ENCODE results near the gene TOMM5.

The TOMM5 gene

DNA sequence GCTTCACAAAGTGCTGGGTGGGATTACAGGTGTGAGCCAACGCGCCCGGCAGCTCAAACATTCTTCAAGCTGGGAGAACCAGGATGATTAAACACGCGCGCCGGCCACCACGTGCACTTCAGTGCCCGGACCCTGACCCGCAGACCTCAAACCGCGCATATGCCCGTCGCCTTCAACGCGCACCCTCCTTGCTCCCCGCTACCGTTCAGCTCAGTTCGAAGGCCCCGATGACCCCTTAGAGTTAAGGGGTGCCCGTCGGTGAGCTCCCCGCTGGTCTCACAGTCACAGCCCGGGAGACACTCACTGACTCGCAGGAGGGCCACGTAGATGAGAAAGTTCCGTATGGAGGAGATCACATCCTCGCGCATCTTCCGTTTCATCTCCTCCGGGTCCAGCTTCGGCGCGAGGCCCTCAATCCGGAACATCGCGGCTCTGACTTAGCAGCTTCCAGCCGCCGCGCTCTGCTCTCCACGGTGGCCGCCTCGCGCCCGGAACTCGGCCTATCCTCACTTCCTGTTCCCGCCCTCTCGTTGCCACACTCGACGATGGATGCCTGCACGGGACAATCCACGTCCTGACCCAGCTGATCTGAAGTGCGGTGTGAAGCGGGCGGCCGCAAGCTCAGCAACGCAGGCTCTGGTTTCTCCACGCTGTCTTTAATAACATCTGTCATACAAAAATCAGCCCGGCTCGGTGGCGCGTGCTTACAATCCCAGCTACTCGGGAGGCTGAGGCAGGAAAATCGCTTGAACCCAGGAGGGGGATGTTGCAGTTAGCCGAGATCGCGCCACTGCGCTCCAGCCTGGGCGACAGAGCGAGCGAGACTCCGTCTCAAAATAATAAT lies at the start of gene TOMM5:
Gene TOMM5 (minus strand): TSS at position 490 of the 844 bp plus-strand sequence. CDS start 65 bp downstream, at position 425.
- Mint-ChIP-seq H3K27me3 (ENCODE audit: low read depth) (peaks cover 21% of the 10 kb centered on the region), H3K27ac (peak within 1 kb of the TSS; percentile 99), H3K4me1 (ENCODE audit: low read depth) (peaks cover 24% of the 10 kb centered on the region)

DNA sequence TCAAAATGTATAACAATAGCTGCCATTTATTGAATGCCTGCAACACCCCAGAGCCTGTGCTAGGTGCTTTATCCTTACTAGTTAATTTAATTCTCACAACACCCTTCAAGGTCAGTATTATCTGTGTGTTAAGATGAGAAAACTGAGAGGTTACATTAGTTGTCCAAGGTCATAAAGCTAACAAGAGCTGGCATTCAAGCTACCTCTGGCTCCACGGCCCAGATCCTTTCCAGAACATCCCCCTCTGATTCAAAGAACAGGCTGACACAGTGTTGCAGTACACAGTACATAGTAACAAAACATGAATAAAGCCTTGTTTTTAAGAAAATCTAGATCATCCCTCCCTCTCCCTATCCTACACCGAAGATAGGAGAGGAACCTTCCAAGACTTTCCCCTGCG lies 48.9 kb upstream of the TOMM5 start:
- no peaks in the 10 kb centered on the region for H3K9me3 Mint-ChIP-seq
- no peaks in the 10 kb centered on the region for H3K36me3 Mint-ChIP-seq (ENCODE audit: low read depth)
- H3K4me3 Mint-ChIP-seq, result no peak overlapping the region
- no peak overlapping the region for H3K27ac Mint-ChIP-seq
- H3K27me3 Mint-ChIP-seq (ENCODE audit: low read depth), result peaks cover 45% of the 10 kb centered on the region
- H3K4me1 Mint-ChIP-seq (ENCODE audit: low read depth), result no peaks in the 10 kb centered on the region

More for the DNA sequence above, at the start of gene TOMM5:
- peak within 1 kb of the TSS; percentile 99 for H3K4me3 Mint-ChIP-seq
- peaks cover 15% of the 10 kb centered on the region for H3K36me3 Mint-ChIP-seq (ENCODE audit: low read depth)
- H3K9me3 Mint-ChIP-seq, result no peaks in the 10 kb centered on the region

DNA sequence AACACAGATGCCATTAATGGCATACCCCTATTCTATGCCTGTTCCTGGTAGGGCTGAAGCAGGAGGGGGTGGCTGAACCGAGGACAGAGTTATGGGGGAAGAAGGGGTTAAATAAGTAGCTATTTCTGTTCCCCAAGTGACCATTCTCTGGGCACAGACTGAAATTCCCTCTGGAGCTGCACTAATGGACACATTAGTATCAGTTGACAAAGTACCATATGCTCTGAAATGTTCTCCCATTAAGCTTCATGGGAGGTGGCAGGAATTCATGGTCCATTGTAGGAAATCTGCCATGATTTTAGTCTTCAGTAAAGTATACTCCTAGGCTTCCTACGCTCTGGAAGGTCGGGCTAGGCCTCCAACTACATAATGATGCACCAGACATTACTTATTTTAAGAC lies 47.8 kb upstream of the TOMM5 start:
- Mint-ChIP-seq H3K36me3 (ENCODE audit: low read depth) (no peaks in the 10 kb centered on the region), H3K9me3 (no peaks in the 10 kb centered on the region), H3K27ac (no peak overlapping the region), H3K4me3 (no peak overlapping the region), H3K4me1 (ENCODE audit: low read depth) (no peaks in the 10 kb centered on the region), H3K27me3 (ENCODE audit: low read depth) (peaks cover 39% of the 10 kb centered on the region)

DNA sequence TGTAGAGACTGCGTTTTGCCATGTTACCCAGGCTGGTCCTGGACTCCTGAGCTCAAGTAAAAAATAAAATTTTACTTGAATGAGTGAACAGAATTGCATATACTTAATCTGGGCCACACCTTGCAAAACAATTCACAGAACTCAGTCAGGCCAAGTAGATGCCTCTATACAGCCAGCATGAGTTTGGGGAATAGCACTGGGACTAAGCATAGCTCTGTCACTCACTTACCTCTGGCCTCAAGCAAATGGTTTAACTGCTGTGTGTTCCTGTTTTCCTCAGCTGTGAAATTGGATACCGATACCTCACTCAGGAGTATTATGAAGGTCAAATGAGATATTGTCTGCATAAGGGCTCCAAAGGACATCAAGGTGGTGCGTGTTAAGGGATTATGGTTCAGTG lies 47.4 kb upstream of the TOMM5 start:
- H3K27me3 Mint-ChIP-seq (ENCODE audit: low read depth), result peaks cover 38% of the 10 kb centered on the region
- no peaks in the 10 kb centered on the region for H3K4me1 Mint-ChIP-seq (ENCODE audit: low read depth)
- no peak overlapping the region for H3K27ac Mint-ChIP-seq
- H3K36me3 Mint-ChIP-seq (ENCODE audit: low read depth), result no peaks in the 10 kb centered on the region
- H3K4me3 Mint-ChIP-seq, result no peak overlapping the region
- no peaks in the 10 kb centered on the region for H3K9me3 Mint-ChIP-seq

DNA sequence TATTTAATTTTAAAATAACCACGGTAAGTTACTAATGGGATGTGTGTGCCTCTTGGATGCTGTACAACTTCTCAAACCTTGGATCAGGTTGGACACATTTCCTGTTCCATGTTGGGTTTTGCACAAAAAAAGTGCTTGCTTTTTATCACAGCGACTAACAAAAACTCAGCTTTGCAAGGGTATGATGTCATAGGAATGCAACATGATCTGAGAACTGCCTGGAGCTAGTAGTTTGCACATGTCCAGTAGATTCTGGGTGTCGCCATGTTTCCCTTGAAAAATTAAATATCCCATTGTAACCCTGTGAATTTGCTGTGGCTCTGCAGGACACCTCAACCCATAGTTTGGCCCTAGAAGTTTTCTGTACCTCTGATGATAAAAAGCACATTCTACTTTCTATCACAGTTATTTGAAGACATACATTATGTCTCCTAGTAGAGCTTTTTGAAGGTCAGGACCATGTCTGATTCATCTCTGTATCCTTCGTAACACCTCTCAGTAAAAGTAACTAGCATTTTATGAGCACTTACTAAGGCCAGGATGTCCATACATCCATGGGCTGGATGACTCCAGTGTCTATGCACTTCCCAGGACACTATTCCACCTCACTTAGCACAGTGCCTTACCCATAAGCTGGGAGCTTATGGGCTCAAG lies 46.8 kb upstream of the TOMM5 start:
- Mint-ChIP-seq H3K27me3 (ENCODE audit: low read depth) (peaks cover 38% of the 10 kb centered on the region), H3K36me3 (ENCODE audit: low read depth) (no peaks in the 10 kb centered on the region), H3K4me3 (no peak overlapping the region), H3K9me3 (no peaks in the 10 kb centered on the region), H3K4me1 (ENCODE audit: low read depth) (no peaks in the 10 kb centered on the region), H3K27ac (no peak overlapping the region)

DNA sequence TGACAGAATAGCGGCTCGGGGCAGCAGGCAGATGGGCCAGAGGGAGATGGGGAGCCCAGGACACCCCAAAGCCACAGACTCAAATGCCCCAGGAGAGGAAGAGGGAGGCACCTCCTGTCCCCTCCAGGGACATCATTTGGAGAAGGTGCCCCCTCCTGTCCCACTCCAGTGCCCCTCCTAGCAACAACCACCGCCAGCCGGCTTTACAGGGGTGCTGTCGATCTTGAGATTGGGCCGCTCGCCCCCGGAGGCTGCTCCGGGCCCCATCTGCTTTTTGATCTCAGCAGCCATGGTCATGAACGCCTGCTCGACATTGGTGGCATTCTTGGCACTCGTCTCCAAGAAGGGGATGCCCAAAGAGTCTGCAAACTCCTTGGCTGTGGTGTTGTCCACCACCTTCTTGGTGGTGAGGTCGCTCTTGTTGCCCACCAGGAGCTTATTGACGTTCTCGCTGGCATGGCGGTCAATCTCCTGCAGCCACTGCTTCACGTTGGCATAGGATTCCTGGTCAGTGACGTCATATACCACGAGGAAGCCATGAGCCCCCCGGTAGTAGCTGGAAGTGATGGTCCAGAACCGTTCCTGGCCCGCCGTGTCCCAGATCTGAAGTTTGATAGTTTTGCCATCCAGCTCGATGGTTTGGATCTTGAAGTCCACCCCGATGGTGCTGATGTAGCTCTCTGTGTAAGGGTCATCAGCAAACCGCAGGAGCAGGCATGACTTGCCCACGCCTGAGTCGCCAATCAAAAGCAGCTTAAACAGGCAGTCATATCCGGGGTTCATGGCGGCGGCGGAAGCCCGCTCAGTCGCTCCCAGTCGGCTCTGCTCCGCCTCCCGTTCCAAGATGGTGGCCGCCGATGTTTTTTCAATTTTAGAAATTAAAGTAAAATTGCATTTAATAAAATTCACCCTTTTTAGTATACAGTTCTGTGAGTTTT lies 44.4 kb upstream of the TOMM5 start:
- Mint-ChIP-seq H3K27me3 (ENCODE audit: low read depth) (peaks cover 23% of the 10 kb centered on the region), H3K9me3 (no peaks in the 10 kb centered on the region), H3K36me3 (ENCODE audit: low read depth) (no peaks in the 10 kb centered on the region), H3K4me1 (ENCODE audit: low read depth) (no peaks in the 10 kb centered on the region), H3K27ac (no peak overlapping the region), H3K4me3 (no peak overlapping the region)

DNA sequence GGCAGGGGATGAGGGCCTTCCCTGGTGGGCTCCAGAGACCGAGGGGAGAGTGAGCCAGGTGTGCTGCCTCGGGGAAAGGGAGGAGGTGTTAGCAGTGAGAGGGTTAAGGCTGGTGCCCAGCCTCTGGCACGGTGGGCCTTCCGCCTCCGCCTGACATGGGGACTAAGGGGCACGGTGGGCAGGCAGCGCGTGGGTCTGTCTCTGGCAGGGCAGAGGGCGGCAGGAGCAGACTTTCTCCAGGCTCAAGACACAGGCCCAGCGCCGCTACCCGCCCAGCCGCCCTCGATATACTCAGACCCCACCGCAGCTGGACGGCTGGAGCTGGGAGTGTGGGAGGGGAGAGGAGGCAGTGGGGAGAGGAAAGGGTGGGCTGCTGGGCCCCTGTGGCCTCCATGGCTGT lies 43.4 kb upstream of the TOMM5 start:
- Mint-ChIP-seq H3K4me3 (no peak overlapping the region), H3K36me3 (ENCODE audit: low read depth) (no peaks in the 10 kb centered on the region), H3K27ac (no peak overlapping the region), H3K9me3 (no peaks in the 10 kb centered on the region), H3K4me1 (ENCODE audit: low read depth) (no peaks in the 10 kb centered on the region), H3K27me3 (ENCODE audit: low read depth) (peaks cover 14% of the 10 kb centered on the region)

DNA sequence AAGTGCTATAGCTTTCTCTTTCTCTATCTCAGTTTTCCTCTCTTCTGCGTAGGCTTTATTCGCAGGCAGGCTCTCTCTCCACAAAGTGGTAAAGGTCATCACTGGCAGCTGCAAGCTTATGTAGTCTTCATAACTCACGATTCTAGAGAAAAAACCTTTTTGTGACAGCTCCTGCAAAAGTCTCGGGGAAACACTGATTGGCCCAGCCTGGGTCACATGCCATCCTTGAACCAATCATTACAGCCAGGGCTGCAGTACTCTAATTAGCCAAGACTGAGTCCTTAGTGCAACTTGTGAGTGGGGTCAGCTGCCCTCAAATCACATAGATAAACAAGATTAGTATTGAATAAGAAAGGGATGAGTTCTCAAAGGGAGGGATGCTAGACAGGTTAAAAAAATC lies 40.1 kb upstream of the TOMM5 start:
- Mint-ChIP-seq H3K4me1 (ENCODE audit: low read depth) (no peaks in the 10 kb centered on the region), H3K9me3 (no peaks in the 10 kb centered on the region), H3K4me3 (no peak overlapping the region), H3K27me3 (ENCODE audit: low read depth) (peaks cover 14% of the 10 kb centered on the region), H3K27ac (no peak overlapping the region), H3K36me3 (ENCODE audit: low read depth) (no peaks in the 10 kb centered on the region)

DNA sequence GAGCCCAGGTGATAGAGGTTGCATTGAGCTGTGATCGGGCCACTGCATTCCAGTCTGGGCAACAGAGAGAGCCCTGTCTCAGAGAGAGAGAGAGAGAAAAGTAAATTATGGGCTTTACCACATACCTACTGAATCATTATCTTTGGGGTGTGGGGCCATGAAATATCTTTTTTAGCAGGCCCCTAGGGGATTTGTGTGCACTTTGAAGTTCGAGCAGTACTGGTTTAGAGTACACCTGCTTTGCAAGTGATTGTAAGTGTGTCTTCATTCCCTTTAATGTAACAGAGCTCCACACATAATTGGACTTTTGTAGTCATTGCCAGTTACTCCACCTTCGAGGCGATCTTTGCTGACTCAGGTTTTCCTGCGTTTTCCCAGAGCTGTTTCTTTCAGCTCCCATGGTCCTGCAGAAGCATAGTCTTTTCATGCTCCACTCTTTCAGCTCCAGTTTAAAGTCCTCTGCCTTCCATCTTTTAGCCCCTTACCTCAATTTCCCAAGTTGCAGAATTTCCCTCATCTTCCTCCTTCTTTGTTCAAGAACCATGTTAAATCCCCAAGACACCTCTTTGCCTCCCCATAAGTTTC lies 34.4 kb upstream of the TOMM5 start:
- Mint-ChIP-seq H3K9me3 (no peaks in the 10 kb centered on the region), H3K4me3 (no peak overlapping the region), H3K27me3 (ENCODE audit: low read depth) (peaks cover 8% of the 10 kb centered on the region), H3K27ac (no peak overlapping the region), H3K36me3 (ENCODE audit: low read depth) (no peaks in the 10 kb centered on the region), H3K4me1 (ENCODE audit: low read depth) (no peaks in the 10 kb centered on the region)

DNA sequence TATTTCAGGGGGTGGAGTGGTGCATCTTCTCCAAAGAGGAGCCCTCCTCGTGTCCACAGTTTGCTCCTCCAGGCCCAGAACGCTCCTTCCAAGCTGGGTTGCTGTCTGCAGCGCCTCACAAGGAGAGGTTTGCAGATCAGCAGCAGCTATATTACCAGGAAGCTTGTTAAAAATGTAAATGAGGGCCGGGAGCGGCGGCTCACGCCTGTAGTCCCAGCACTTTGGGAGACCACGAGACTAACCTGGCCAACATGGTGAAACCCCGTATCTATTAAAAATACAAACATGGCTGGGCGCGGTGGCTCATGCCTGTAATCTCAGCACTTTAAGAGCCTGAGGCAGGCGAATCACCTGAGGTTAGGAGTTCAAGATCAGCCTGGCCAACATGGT lies 33.4 kb upstream of the TOMM5 start:
- Mint-ChIP-seq H3K9me3 (no peaks in the 10 kb centered on the region), H3K27me3 (ENCODE audit: low read depth) (peaks cover 8% of the 10 kb centered on the region), H3K36me3 (ENCODE audit: low read depth) (no peaks in the 10 kb centered on the region), H3K4me1 (ENCODE audit: low read depth) (no peaks in the 10 kb centered on the region), H3K27ac (no peak overlapping the region), H3K4me3 (no peak overlapping the region)

DNA sequence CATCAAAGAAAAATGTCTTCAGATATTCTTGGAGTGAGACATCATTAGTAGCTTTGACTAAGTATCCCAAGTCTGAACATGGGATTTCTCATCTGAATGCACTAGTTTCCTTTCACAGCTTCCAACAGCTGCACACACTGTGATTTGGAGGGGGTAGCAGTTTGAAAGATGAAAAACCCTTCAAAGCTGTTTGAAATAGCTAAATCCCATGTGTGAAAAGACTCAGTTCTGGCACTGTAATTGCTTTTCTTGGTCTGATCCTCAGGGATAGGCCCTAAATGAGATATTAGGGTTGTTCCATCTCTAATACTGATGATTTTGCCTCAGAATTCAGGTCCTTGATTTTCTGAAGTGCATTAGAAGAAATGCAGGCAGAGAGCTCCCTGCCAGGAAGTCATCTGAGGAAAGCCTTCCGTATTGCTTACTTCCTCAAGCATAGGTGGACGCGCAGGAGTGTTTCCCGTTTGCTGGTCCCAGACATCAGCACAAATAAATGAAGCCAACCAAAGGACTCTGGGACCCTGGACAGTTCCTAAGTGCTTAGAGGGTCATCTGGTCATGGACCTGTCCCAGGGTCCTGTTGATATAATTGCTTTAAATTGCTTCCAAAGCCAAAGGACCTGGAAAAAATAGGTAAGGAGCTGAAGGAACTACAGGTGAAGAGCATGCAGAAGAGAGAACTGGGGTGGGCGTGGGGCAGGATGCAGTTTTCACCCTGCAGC lies 32.8 kb upstream of the TOMM5 start:
- Mint-ChIP-seq H3K27ac (no peak overlapping the region), H3K27me3 (ENCODE audit: low read depth) (peaks cover 8% of the 10 kb centered on the region), H3K4me3 (no peak overlapping the region), H3K4me1 (ENCODE audit: low read depth) (no peaks in the 10 kb centered on the region), H3K36me3 (ENCODE audit: low read depth) (no peaks in the 10 kb centered on the region), H3K9me3 (no peaks in the 10 kb centered on the region)

DNA sequence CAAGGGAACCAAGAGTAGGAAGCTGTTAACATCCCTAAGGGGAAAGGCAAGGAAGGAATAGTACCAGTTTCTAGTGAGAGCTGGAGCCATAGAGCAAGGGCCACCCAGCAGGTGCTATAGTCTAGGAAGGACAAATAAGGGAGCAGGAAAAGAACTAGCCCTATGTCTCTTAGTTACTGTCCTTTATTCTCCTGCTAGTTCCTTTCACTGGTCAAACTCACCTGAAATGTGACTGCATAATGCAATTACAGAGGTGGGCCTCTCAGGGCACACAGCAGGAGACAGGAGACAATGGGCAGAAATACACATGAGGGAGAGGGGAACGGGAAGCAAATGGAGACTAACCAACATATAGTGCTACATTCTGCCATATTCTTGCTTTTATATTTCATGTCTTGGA lies 31.7 kb upstream of the TOMM5 start:
- H3K27me3 Mint-ChIP-seq (ENCODE audit: low read depth), result peaks cover 8% of the 10 kb centered on the region
- no peak overlapping the region for H3K27ac Mint-ChIP-seq
- no peaks in the 10 kb centered on the region for H3K36me3 Mint-ChIP-seq (ENCODE audit: low read depth)
- no peaks in the 10 kb centered on the region for H3K9me3 Mint-ChIP-seq
- H3K4me1 Mint-ChIP-seq (ENCODE audit: low read depth), result no peaks in the 10 kb centered on the region
- H3K4me3 Mint-ChIP-seq, result no peak overlapping the region

DNA sequence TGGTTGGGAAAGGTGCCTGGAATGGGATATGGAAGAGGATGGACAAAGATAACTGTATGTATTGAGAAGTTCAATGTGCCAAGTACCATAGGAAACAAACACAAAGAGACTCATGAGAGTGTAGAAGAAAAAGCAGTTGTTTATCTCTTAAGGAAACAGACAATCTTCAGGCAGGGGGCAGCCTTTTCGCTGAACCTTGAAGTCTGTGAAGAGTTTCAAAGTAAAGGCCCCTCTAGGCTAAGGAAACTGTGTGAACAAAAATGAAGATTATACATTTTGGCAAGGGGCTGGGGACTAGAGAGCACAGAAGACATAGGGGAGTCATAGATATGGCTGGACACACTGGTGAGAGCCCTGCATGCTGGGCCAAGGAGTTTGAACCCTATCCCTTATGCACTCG lies 30.9 kb upstream of the TOMM5 start:
- no peak overlapping the region for H3K27ac Mint-ChIP-seq
- H3K9me3 Mint-ChIP-seq, result no peaks in the 10 kb centered on the region
- H3K4me1 Mint-ChIP-seq (ENCODE audit: low read depth), result no peaks in the 10 kb centered on the region
- peaks cover 12% of the 10 kb centered on the region for H3K27me3 Mint-ChIP-seq (ENCODE audit: low read depth)
- H3K4me3 Mint-ChIP-seq, result no peak overlapping the region
- no peaks in the 10 kb centered on the region for H3K36me3 Mint-ChIP-seq (ENCODE audit: low read depth)

DNA sequence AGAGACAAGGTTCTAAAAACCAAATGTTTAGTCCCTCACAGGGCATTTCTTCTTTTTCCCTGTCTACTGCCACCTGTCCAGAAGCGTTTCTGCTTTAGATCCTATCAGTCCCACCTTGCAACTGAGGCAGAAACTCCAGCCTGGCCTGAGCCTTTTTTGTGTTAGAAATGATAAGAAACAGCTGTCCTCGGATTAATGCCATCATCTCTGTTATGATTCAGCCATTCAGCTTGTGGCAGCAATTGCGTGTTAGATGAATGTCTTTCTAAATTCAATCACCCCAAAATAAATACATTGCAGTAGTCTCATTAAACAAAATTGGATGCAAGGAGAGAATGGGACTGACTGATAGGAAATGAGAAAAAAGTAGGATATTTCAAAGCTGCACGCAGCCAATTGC lies 30.1 kb upstream of the TOMM5 start:
- Mint-ChIP-seq H3K9me3 (no peaks in the 10 kb centered on the region), H3K36me3 (ENCODE audit: low read depth) (no peaks in the 10 kb centered on the region), H3K27me3 (ENCODE audit: low read depth) (peaks cover 13% of the 10 kb centered on the region), H3K4me1 (ENCODE audit: low read depth) (no peaks in the 10 kb centered on the region), H3K4me3 (no peak overlapping the region), H3K27ac (no peak overlapping the region)
